GM18951 (cell line): ENCODE data around the gene CTPS1.

Experiments
- POLR2A ChIP-seq: IDR thresholded peaks from 4 replicates; pipeline ENCODE4 v1.6.1; 2011; ENCODE audit warnings: mild to moderate bottlenecking; ENCODE audit not compliant: insufficient read length, insufficient read depth; ENCODE audit errors: extremely low read depth
- in situ Hi-C: fragments of 300-500 bp; cut with MboI; formaldehyde crosslinking; loops from one replicate; pipeline ENCODE4 v1.12.0; 2022; ENCODE audit warnings: low sequenced_read_pairs, mixed read lengths, inconsistent platforms; ENCODE audit not compliant: unreplicated experiment

Gene CTPS1

DNA sequence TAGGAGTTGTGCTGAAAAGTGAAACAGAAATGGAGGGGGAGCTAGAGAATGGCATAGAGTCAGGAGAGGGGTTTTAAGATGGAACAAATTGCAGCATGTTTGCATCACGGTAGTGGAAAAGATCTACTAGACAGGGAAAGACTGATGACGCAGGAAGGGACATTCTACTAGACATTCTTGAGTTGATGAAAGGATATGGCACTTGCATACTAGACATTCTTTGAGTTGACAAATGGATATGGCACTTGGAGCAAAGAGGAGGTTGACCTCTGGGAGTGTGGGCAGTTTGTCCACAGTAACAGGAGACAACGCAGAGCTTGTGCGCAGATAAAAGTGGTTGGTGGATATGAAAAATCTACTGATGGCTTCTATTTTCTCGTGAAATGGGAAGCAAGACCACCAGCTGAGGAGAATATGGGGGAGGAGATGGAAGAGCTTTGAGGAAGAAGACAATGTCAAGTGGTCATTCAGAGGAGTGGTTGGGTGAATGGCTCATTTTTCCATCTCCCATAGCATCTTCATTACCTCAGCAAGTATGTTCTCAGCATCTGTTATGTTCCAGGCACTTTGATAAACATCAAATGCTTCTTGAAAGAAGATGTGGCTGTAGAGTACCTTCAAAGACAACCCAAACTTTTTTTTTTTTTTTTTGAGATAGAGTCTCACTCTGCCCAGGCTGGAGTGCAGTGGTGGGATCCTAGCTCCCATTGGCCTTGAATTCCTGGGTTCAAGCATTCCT is 2.4 kb upstream of the CTPS1 start:
- no peak for TF ChIP-seq POLR2A
- in situ Hi-C loops: no loop called here

GRCh38 chr1:40977716-40978115 is 1.8 kb upstream of the CTPS1 start:
- in situ Hi-C loops: no loop called here

DNA sequence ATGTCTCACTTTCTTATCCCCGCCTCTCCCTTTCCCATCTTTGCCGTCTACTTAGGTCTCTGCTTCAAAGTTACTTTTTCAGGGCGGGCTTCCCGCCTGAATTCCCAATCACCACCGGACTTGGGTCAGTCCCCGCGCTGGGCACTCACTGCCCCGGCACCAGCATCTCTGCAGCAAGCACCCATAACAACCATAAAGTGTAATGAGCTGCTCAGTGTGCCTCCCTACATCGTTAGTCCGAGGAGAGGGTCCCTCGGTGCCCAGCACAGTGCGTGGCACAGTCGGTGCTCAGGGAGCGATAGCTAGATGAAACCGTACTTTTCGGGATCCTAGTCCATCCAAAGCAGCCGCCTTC is 633 bp upstream of the CTPS1 start:
- in situ Hi-C loops: no loop called here

More at GRCh38 chr1:40977716-40978115, 1.8 kb upstream of the CTPS1 start:
- TF ChIP-seq POLR2A: no peak

DNA sequence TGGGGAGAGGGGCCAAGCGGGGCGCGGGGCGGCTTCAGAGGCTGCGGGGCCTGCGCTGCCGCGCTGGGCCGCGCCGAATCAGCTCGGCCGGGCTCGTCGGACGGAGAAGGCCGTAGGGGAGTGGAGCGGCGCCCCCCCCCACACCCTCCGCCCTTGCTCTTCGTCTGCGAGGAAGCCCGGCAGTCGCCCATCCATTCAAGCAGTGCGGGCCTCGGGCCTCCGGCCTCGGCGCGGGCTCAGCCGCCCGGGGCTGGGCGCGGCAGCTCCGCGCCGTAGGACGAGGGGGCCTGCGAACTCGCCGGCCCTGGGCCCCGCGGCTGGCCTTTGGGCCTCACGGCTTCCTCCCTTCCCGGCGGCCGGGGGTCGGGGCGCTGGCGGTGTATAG is 564 bp downstream of the CTPS1 start:
- TF ChIP-seq POLR2A: no peak

More for the DNA sequence above, 633 bp upstream of the CTPS1 start:
- TF ChIP-seq POLR2A: no peak

DNA sequence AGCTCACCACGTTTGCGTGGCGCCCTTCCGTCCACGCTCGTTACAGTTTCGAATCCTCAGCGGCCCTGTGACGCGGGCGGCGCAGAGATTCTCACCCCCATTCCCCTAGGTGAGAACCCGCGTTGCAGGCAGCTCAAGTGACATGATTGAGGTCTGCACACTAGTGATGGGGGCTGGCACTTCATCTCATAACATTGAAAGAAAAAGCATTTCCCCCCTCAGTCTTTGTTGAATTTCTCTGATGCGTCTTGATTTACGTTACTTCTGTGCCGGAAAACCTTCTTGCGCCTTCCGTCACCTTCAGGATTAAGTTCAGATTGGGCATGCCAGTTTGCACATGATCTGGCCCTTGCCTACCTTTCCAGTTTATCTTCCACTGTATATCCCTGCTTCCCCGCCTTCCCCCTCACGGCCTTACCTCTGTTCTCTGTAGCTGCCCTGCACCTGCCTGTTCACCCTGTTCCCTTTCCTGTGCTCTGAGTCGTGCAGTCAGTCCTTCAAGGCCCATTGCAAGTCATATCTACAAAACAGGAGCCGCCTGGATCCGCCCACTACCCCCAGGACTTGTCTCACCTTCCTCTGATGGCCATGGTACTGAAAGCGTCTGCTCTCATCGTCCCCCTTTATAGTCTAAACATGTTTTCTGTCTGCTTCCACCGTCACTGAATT is 1.1 kb downstream of the CTPS1 start:
- no peak for TF ChIP-seq POLR2A
- in situ Hi-C loops: no loop called here

More for the DNA sequence above, 564 bp downstream of the CTPS1 start:
- in situ Hi-C loops: no loop called here

DNA sequence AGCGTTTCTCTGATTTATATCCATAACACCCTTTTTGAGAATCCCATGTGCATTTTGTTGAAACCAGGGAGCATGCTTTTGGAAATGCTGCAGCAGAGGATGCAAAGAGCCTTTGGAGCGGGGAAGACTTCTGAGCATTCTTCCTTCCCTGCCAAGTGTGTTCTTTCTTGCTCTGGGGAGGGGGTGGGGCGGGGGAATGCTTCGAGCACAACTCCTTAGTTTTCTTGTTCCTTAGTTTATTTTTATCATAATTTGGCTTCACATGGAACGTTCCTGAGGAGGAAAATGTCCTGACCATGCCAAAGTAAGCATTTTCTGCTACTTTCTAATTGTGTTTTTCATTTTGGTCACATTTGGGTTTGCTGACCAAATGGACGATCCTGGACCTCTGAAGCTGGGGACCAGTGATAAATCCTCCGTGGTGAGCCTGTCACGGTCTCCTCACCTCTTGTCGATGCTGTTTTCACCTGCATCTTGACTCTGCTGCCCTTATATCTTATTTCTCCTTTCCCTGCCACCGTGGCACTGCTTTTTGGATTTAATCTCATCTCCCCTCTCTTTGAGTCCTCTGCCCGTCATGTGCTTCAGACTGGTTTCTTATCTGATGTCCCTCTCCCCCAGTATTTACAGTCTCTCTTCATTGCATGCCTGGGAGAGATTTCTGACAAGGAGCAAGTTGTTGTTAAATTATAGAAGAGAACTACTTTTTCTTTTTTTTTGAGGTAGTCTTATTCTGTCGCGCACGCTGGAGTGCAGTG is 2.4 kb downstream of the CTPS1 start:
- no peak for TF ChIP-seq POLR2A
- in situ Hi-C loops: no loop called here

- no peak for TF ChIP-seq POLR2A
- in situ Hi-C loops: no loop called here
These were observed 3.2 kb downstream of the CTPS1 start for GRCh38 chr1:40982721-40983120.

GRCh38 chr1:40983286-40983685 is 3.8 kb downstream of the CTPS1 start:
- in situ Hi-C loops: no loop called here

DNA sequence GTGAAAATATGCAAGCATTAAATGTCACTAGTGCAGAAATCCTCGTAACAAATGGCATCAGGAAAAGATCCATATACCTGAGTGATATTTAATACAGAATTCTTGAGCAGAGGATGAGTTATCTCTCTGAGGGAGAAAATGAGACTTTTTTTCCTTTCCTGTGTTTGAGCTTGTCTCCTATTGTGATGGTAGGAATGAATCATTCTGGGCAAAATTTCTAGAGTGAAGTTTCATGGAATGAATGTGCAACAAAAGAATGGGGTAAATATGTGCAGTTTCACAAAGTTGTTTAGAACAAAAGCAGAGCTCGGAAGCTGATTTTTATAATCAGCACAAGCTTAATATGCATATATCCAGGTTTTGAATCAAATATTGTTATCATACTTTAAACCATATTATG is 4.6 kb downstream of the CTPS1 start:
- in situ Hi-C loops: no loop called here
- TF ChIP-seq POLR2A: no peak

More at GRCh38 chr1:40983286-40983685, 3.8 kb downstream of the CTPS1 start:
- no peak for TF ChIP-seq POLR2A

DNA sequence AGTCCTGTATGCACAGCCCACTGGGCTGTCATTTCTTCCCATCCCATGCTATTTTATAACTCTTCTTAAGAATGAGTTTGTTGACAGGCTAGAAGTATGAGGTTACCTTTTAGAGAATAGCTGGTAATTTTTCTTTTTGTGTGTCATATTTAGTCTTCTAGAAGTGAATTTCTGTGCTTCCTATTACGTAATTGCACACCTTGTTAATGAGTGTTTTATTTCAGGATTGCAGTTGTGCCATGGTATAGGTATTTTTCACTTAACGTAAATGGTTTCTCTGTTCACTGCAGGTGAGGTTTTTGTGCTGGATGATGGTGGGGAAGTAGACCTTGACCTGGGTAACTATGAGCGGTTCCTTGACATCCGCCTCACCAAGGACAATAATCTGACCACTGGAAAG is 5.0 kb downstream of the CTPS1 start:
- in situ Hi-C loops: no loop called here

DNA sequence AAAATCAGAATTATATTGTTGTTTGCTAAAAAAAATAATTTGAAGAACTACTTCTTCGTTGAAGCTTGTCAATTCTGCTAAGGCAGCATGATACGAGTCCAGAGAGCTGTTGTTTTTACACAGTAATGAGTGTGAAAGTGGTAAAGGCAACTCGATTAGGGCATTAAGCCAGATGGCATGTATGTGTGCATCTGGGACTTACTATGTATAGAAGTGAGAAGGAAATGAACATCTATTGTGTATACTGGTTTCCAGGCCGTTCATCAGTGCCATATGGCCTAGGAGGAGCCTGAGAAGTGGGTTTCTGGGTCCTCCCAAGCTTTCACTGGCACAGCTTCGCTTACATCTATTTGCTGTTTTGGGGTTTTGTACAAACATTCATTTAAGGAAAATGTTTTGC is 5.7 kb downstream of the CTPS1 start:
- in situ Hi-C loops: no loop called here
- no peak for TF ChIP-seq POLR2A

More for the DNA sequence above, 5.0 kb downstream of the CTPS1 start:
- no peak for TF ChIP-seq POLR2A

DNA sequence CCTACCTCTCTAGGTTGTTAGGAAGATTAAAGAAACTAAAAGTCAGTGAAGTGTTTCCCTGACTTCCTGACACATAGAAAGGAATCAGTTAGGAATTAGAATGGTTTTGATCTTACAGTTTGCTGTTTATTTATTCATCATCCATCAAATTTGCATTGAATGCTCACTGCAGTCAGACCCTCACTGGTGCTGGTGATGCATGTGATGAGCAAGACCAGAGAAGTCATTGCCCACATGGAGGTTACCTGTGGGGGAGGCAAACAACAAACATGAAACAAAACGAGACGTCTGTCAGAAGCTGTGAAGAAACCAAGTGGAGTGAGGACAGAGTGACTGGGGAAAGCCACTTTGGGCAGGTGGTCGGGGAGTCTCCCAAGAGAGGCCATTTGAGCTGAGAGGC is 6.4 kb downstream of the CTPS1 start:
- in situ Hi-C loops: no loop called here
- no peak for TF ChIP-seq POLR2A

DNA sequence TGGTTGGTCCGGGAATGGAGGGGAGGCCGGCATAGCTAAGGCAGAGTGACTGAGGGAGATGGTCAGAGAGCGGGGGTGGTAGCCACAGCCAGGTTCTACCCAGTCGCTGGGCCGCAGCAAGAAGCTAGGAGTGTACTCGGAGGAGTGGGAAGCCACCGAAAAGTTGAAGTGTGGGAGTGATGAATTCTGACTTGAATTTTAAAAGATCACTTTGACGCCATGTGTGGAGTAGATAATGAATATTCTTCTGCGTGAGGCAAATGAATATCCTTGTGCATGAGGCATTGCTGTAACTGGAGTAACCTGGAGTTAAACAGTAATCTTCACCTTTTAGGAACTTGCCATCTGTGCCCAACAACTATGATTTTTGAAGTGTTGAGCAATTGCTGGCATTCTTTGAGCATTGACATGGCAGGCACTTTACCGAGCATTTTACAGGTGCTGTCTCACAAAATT is 6.9 kb downstream of the CTPS1 start:
- no peak for TF ChIP-seq POLR2A
- in situ Hi-C loops: no loop called here
